Panc1 (cell line): ENCODE measurements around the gene ZSCAN22.

Experiments
- CTCF ChIP-seq: fragments of 450-650 bp; IDR thresholded peaks from 2 replicates; pipeline ENCODE4 v1.5.1; 2017; ENCODE audit warnings: mild to moderate bottlenecking
- POLR2AphosphoS5 ChIP-seq: IDR thresholded peaks from 2 replicates; pipeline ENCODE4 v1.6.1; 2012; ENCODE audit warnings: mild to moderate bottlenecking, low read depth, low read length, moderate library complexity
- SIN3A ChIP-seq: IDR thresholded peaks from 2 replicates; pipeline ENCODE4 v1.6.1; 2012; ENCODE audit warnings: low read depth, mild to moderate bottlenecking, low read length, moderate library complexity, borderline replicate concordance; ENCODE audit not compliant: insufficient read depth
- TCF7L2 ChIP-seq: IDR thresholded peaks from 2 replicates; pipeline ENCODE4 v1.6.1; 2011; ENCODE audit warnings: mild to moderate bottlenecking, low read depth, low read length, inconsistent platforms
- TF ChIP-seq, protein P1 (sequence below), 2 experiments: IDR thresholded peaks; 2 replicates each; pipeline ENCODE4 v1.6.1; 2011 to 2012; ENCODE audit warnings: low read depth in 2 of 2, control low read depth in 1 of 2, low read length in 1 of 2, mild to moderate bottlenecking in 1 of 2, moderate library complexity in 1 of 2; ENCODE audit not compliant: insufficient read depth in 1 of 2

- TF ChIP-seq POLR2AphosphoS5, result no peak
- no peak for TF ChIP-seq CTCF
- no peak for TF ChIP-seq SIN3A
- no peak for TF ChIP-seq TCF7L2
- TF ChIP-seq, protein P1, sequence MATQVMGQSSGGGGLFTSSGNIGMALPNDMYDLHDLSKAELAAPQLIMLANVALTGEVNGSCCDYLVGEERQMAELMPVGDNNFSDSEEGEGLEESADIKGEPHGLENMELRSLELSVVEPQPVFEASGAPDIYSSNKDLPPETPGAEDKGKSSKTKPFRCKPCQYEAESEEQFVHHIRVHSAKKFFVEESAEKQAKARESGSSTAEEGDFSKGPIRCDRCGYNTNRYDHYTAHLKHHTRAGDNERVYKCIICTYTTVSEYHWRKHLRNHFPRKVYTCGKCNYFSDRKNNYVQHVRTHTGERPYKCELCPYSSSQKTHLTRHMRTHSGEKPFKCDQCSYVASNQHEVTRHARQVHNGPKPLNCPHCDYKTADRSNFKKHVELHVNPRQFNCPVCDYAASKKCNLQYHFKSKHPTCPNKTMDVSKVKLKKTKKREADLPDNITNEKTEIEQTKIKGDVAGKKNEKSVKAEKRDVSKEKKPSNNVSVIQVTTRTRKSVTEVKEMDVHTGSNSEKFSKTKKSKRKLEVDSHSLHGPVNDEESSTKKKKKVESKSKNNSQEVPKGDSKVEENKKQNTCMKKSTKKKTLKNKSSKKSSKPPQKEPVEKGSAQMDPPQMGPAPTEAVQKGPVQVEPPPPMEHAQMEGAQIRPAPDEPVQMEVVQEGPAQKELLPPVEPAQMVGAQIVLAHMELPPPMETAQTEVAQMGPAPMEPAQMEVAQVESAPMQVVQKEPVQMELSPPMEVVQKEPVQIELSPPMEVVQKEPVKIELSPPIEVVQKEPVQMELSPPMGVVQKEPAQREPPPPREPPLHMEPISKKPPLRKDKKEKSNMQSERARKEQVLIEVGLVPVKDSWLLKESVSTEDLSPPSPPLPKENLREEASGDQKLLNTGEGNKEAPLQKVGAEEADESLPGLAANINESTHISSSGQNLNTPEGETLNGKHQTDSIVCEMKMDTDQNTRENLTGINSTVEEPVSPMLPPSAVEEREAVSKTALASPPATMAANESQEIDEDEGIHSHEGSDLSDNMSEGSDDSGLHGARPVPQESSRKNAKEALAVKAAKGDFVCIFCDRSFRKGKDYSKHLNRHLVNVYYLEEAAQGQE (IDR thresholded peaks at IDR 0.05; ENCODE audit: insufficient read depth in 1 of 2, low read depth in 2 of 2, low read length in 1 of 2), result no peak
Measured at GRCh38 chr19:58291943-58292342, 34.9 kb upstream of the ZSCAN22 start.
